HepG2 (cell line): ENCODE measurements around the gene FZD8. TPM values are rescaled to one million over a fixed set of nuclear protein-coding genes. Genes with fewer than 3 reads are reported as not detected.
A peak's percentile ranks its signal among the peaks of the same experiment; 100 is the strongest.

ENCODE experiments used
- HNRNPLL ChIP-seq: fragments of 200-400 bp; formaldehyde crosslinking; IDR thresholded peaks from 2 replicates; pipeline ENCODE4 v1.6.1; 2017; ENCODE audit warnings: mild to moderate bottlenecking, low read depth, low read length; ENCODE audit not compliant: poor library complexity, severe bottlenecking
- KMT2B ChIP-seq: IDR thresholded peaks from 2 replicates; pipeline ENCODE4 v1.6.1; 2016; ENCODE audit warnings: missing genetic modification reagents, missing compliant biosample characterization
- LCORL ChIP-seq, 2 experiments: fragments of 450-650 bp in 1 of 2; sonication (generic) in 1 of 2; formaldehyde crosslinking in 1 of 2; IDR thresholded peaks; 2 replicates each; pipeline versions ENCODE4 v1.5.0 to v1.6.1; 2017 to 2020; ENCODE audit warnings: antibody characterized with exemption in 1 of 2, missing genetic modification reagents in 1 of 2
- NFYB ChIP-seq: sonication (generic); formaldehyde crosslinking; IDR thresholded peaks from 2 replicates; pipeline ENCODE4 v1.4.0; 2020; ENCODE audit warnings: missing genetic modification reagents
- POGZ ChIP-seq: sonication (generic); formaldehyde crosslinking; IDR thresholded peaks from 2 replicates; pipeline ENCODE4 v1.4.0; 2020; ENCODE audit warnings: mild to moderate bottlenecking, missing genetic modification reagents
- RBFOX2 ChIP-seq: fragments of 200-400 bp; formaldehyde crosslinking; IDR thresholded peaks from 2 replicates; pipeline ENCODE4 v1.6.1; 2017; ENCODE audit warnings: low read depth, mild to moderate bottlenecking, low read length
- ZNF768 ChIP-seq: sonication (generic); formaldehyde crosslinking; IDR thresholded peaks from 2 replicates; pipeline ENCODE4 v1.4.0; 2020; ENCODE audit warnings: missing genetic modification reagents
- polyA plus RNA-seq, 8 experiments: library from polyadenylated mRNA; depleted of rRNA in 3 of 8; stranded (reverse) in 7 of 8; unstranded in 1 of 8; fragments of >200 nt; fragmentation: Illumina TruSeq in 4 of 8; extraction: Trizol in 4 of 8; gene quantifications; 2 replicates each; pipeline versions ENCODE4 v1.2.1 to v1.2.3, GENCODE V29; 2011 to 2016; ENCODE audit warnings: low read depth in 4 of 8, missing spikeins in 1 of 8, mixed read lengths in 1 of 8; ENCODE audit not compliant: insufficient read depth in 1 of 8
- total RNA-seq, 5 experiments: library from RNA; depleted of rRNA; stranded (reverse); fragments of >200 nt; fragmentation: Illumina TruSeq; extraction: Trizol; gene quantifications; 2 replicates each; pipeline ENCODE4 v1.2.3, GENCODE V29; 2016; ENCODE audit warnings: low read depth in 1 of 5
- TF ChIP-seq, protein P1 (sequence below): sonication (generic); formaldehyde crosslinking; IDR thresholded peaks from 2 replicates; pipeline ENCODE4 v1.4.0; 2020; ENCODE audit warnings: missing genetic modification reagents
- TF ChIP-seq, protein P2 (sequence below): sonication (generic); formaldehyde crosslinking; IDR thresholded peaks from 2 replicates; pipeline ENCODE4 v1.4.0; 2020; ENCODE audit warnings: mild to moderate bottlenecking, low read depth, missing genetic modification reagents
- TF ChIP-seq, protein P3 (sequence below): sonication (generic); formaldehyde crosslinking; IDR thresholded peaks from 2 replicates; pipeline ENCODE4 v1.4.0; 2020; ENCODE audit warnings: missing genetic modification reagents
- TF ChIP-seq, protein P4 (sequence below): sonication (generic); formaldehyde crosslinking; IDR thresholded peaks from 2 replicates; pipeline ENCODE4 v1.5.1; 2020; ENCODE audit warnings: mild to moderate bottlenecking, missing genetic modification reagents, moderate library complexity
- TF ChIP-seq, protein P5 (sequence below): sonication (generic); formaldehyde crosslinking; conservative IDR thresholded peaks from 2 replicates; pipeline ENCODE4 v1.8.0; 2022; ENCODE audit warnings: mild to moderate bottlenecking, moderate library complexity, missing genetic modification reagents

The FZD8 gene
- total and polyA plus RNA-seq, 2 of the 13 experiments (the other 11 are each of a cell fraction or from before 2014, with no cell fraction given) = 0.05 to 0.07 TPM

DNA sequence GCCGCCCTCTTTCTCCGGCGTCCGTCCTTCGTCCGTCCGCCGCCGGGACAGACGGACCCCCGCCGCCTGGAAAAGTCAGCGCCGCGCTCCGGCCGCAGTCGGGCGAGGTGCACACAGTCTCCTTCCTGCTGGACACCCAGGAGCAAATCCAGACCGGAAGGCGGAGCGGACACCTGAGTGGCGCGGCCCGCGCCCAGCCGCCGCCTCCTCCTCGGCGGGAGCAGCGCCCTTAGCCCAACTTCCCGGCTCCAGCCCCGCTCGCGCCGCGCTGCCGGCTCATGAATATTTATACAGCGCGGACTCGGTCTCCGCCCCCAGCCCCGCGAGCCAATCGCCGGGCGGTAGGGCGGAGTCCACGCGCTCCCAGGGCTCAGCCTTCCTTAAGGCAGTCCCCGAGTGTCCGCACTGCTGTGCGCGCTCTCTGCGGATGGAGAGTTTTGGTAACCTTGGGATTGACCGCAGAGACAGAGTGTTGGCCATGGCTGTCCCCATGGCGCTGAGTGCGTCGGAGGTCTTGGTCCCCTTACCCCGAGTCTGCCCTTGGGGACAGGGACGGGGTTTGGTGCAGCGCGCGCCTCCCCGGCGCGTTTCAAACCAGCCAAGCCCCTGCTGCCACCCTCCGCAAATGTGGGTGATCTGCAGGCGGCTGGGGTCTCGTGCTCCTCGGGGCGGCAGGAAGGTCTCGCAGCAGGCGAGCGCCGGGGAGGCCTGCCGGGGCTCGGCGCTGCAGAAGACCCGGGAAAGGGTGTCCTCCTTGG lies at the start of gene FZD8 (continued):
- TF ChIP-seq, protein P1, sequence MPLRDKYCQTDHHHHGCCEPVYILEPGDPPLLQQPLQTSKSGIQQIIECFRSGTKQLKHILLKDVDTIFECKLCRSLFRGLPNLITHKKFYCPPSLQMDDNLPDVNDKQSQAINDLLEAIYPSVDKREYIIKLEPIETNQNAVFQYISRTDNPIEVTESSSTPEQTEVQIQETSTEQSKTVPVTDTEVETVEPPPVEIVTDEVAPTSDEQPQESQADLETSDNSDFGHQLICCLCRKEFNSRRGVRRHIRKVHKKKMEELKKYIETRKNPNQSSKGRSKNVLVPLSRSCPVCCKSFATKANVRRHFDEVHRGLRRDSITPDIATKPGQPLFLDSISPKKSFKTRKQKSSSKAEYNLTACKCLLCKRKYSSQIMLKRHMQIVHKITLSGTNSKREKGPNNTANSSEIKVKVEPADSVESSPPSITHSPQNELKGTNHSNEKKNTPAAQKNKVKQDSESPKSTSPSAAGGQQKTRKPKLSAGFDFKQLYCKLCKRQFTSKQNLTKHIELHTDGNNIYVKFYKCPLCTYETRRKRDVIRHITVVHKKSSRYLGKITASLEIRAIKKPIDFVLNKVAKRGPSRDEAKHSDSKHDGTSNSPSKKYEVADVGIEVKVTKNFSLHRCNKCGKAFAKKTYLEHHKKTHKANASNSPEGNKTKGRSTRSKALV (CRISPR knock-in tag) = peak; percentile 100
- no peak for TF ChIP-seq POGZ (CRISPR knock-in tag)
- TF ChIP-seq, protein P2, sequence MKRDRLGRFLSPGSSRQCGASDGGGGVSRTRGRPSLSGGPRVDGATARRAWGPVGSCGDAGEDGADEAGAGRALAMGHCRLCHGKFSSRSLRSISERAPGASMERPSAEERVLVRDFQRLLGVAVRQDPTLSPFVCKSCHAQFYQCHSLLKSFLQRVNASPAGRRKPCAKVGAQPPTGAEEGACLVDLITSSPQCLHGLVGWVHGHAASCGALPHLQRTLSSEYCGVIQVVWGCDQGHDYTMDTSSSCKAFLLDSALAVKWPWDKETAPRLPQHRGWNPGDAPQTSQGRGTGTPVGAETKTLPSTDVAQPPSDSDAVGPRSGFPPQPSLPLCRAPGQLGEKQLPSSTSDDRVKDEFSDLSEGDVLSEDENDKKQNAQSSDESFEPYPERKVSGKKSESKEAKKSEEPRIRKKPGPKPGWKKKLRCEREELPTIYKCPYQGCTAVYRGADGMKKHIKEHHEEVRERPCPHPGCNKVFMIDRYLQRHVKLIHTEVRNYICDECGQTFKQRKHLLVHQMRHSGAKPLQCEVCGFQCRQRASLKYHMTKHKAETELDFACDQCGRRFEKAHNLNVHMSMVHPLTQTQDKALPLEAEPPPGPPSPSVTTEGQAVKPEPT (CRISPR knock-in tag) = peak; percentile 99
- TF ChIP-seq, protein P3, sequence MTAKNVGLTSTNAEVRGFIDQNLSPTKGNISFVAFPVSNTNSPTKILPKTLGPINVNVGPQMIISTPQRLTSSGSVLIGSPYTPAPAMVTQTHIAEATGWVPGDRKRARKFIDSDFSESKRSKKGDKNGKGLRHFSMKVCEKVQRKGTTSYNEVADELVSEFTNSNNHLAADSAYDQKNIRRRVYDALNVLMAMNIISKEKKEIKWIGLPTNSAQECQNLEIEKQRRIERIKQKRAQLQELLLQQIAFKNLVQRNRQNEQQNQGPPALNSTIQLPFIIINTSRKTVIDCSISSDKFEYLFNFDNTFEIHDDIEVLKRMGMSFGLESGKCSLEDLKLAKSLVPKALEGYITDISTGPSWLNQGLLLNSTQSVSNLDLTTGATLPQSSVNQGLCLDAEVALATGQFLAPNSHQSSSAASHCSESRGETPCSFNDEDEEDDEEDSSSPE (CRISPR knock-in tag) = 0 out of 2 replicates have a peak, but pooled peaks have one; percentile 35
- 0 out of 2 replicates have a peak, but pooled peaks have one; percentile 18 for TF ChIP-seq RBFOX2
- TF ChIP-seq LCORL (IDR thresholded peaks at IDR 0.05) = no peak
- 0 out of 2 replicates have a peak, but pooled peaks have one; percentile 41 for TF ChIP-seq LCORL (CRISPR knock-in tag; IDR thresholded peaks at IDR 0.05)
- TF ChIP-seq HNRNPLL = peak; percentile 80
- peak; percentile 47; the same call in 1 of the 2 replicates for TF ChIP-seq NFYB
- TF ChIP-seq ZNF768 (CRISPR knock-in tag) = peak; percentile 18; the same call in 1 of the 2 replicates
- TF ChIP-seq, protein P4, sequence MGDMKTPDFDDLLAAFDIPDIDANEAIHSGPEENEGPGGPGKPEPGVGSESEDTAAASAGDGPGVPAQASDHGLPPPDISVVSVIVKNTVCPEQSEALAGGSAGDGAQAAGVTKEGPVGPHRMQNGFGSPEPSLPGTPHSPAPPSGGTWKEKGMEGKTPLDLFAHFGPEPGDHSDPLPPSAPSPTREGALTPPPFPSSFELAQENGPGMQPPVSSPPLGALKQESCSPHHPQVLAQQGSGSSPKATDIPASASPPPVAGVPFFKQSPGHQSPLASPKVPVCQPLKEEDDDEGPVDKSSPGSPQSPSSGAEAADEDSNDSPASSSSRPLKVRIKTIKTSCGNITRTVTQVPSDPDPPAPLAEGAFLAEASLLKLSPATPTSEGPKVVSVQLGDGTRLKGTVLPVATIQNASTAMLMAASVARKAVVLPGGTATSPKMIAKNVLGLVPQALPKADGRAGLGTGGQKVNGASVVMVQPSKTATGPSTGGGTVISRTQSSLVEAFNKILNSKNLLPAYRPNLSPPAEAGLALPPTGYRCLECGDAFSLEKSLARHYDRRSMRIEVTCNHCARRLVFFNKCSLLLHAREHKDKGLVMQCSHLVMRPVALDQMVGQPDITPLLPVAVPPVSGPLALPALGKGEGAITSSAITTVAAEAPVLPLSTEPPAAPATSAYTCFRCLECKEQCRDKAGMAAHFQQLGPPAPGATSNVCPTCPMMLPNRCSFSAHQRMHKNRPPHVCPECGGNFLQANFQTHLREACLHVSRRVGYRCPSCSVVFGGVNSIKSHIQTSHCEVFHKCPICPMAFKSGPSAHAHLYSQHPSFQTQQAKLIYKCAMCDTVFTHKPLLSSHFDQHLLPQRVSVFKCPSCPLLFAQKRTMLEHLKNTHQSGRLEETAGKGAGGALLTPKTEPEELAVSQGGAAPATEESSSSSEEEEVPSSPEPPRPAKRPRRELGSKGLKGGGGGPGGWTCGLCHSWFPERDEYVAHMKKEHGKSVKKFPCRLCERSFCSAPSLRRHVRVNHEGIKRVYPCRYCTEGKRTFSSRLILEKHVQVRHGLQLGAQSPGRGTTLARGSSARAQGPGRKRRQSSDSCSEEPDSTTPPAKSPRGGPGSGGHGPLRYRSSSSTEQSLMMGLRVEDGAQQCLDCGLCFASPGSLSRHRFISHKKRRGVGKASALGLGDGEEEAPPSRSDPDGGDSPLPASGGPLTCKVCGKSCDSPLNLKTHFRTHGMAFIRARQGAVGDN (CRISPR knock-in tag) = peak; percentile 46; the same call in 1 of the 2 replicates
- TF ChIP-seq KMT2B (CRISPR knock-in tag) = no peak
- TF ChIP-seq, protein P5, sequence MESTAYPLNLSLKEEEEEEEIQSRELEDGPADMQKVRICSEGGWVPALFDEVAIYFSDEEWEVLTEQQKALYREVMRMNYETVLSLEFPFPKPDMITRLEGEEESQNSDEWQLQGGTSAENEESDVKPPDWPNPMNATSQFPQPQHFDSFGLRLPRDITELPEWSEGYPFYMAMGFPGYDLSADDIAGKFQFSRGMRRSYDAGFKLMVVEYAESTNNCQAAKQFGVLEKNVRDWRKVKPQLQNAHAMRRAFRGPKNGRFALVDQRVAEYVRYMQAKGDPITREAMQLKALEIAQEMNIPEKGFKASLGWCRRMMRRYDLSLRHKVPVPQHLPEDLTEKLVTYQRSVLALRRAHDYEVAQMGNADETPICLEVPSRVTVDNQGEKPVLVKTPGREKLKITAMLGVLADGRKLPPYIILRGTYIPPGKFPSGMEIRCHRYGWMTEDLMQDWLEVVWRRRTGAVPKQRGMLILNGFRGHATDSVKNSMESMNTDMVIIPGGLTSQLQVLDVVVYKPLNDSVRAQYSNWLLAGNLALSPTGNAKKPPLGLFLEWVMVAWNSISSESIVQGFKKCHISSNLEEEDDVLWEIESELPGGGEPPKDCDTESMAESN (CRISPR knock-in tag) = 0 out of 2 replicates have a peak, but pooled peaks have one; percentile 9
